Keratinocyte (primary cell): ENCODE measurements around the gene SCFD2. TPM values are rescaled to one million over a fixed set of nuclear protein-coding genes. Genes with fewer than 3 reads are reported as not detected.

Experiments
- DNase-seq: peaks from one replicate; pipeline ENCODE4 v3.0.0-alpha.2; 2011; ENCODE audit warnings: low read depth, missing footprints, low spot score
- FAIRE-seq: peaks from 2 replicates; lab custom pipeline; 2011; peaks lifted over from hg19 to GRCh38; lab: Jason Lieb, UNC
- H2AFZ ChIP-seq: 2 replicates; pipeline ENCODE4 v1.6.0; 2012; ENCODE audit warnings: low read length, control low read depth, inconsistent platforms; ENCODE audit not compliant: control insufficient read depth
- H3K27ac ChIP-seq: 2 replicates; pipeline ENCODE4 v1.5.1; 2011; ENCODE audit warnings: low read length; ENCODE audit not compliant: control insufficient read depth, insufficient read depth
- H3K27me3 ChIP-seq: 3 replicates; pipeline ENCODE4 v1.6.0; 2011; ENCODE audit warnings: low read length; ENCODE audit not compliant: control insufficient read depth, insufficient read depth; ENCODE audit errors: extremely low read depth
- H3K36me3 ChIP-seq, 2 experiments: 2 replicates in 1 of 2; 3 replicates in 1 of 2; pipeline ENCODE4 v1.5.1; 2011; ENCODE audit warnings: low read length in 2 of 2, mild to moderate bottlenecking in 1 of 2; ENCODE audit not compliant: control insufficient read depth in 2 of 2, insufficient read depth in 2 of 2; ENCODE audit errors: extremely low read depth in 1 of 2
- H3K4me1 ChIP-seq: 3 replicates; pipeline ENCODE4 v1.5.1; 2011; ENCODE audit warnings: low read length; ENCODE audit not compliant: control insufficient read depth, insufficient read depth; ENCODE audit errors: extremely low read depth
- H3K4me2 ChIP-seq: 3 replicates; pipeline ENCODE4 v1.6.0; 2011; ENCODE audit warnings: low read depth, low read length; ENCODE audit not compliant: control insufficient read depth, insufficient read depth; ENCODE audit errors: extremely low read depth
- H3K4me3 ChIP-seq, 3 experiments: fragments of 200-600 bp in 1 of 3; sonication (generic) in 1 of 3; 2 replicates in 2 of 3; 3 replicates in 1 of 3; pipeline ENCODE4 v1.5.1; 2011 to 2016; ENCODE audit warnings: low read length in 3 of 3, mild to moderate bottlenecking in 3 of 3, control low read depth in 2 of 3, inconsistent platforms in 1 of 3, low read depth in 1 of 3, mixed read lengths in 1 of 3, mixed run types in 1 of 3, moderate library complexity in 1 of 3; ENCODE audit not compliant: control insufficient read depth in 2 of 3, insufficient read depth in 2 of 3; ENCODE audit errors: extremely low read depth in 1 of 3
- H3K79me2 ChIP-seq: 2 replicates; pipeline ENCODE4 v1.6.0; 2012; ENCODE audit warnings: low read length; ENCODE audit not compliant: control insufficient read depth, insufficient read depth
- H3K9ac ChIP-seq: 3 replicates; pipeline ENCODE4 v1.6.0; 2011; ENCODE audit warnings: low read length; ENCODE audit not compliant: control insufficient read depth, insufficient read depth; ENCODE audit errors: extremely low read depth
- H3K9me1 ChIP-seq: 3 replicates; pipeline ENCODE4 v1.6.0; 2011; ENCODE audit warnings: low read length; ENCODE audit not compliant: control insufficient read depth, insufficient read depth; ENCODE audit errors: extremely low read depth
- H3K9me3 ChIP-seq: 2 replicates; pipeline ENCODE4 v1.5.1; 2012; ENCODE audit warnings: low read depth, low read length; ENCODE audit not compliant: control insufficient read depth
- H4K20me1 ChIP-seq: 3 replicates; pipeline ENCODE4 v1.6.0; 2011; ENCODE audit warnings: low read length; ENCODE audit not compliant: control insufficient read depth, insufficient read depth; ENCODE audit errors: extremely low read depth
- CTCF ChIP-seq, 3 experiments: IDR thresholded peaks in 1 of 3; conservative IDR thresholded peaks in 1 of 3; optimal IDR thresholded peaks in 1 of 3; 2 replicates in 2 of 3; 3 replicates in 1 of 3; pipeline versions ENCODE3 to v1.5.1; 2011; ENCODE audit warnings: low read length in 3 of 3, mild to moderate bottlenecking in 3 of 3, moderate library complexity in 2 of 3, control low read depth in 1 of 3, inconsistent platforms in 1 of 3; ENCODE audit not compliant: insufficient read depth in 2 of 3; ENCODE audit errors: extremely low read depth in 1 of 3
- EZH2 ChIP-seq: IDR thresholded peaks from one replicate; pipeline ENCODE4 v1.6.1; 2012; ENCODE audit warnings: inconsistent platforms, mild to moderate bottlenecking, low read length, moderate library complexity
- dilution Hi-C: fragments of 300-500 bp; cut with MboI; formaldehyde crosslinking; loops from one replicate; pipeline ENCODE4 v1.7.0; 2020; ENCODE audit warnings: low sequenced_read_pairs; ENCODE audit not compliant: extremely low pct_ligation_motif_present
- polyA plus RNA-seq, 5 experiments: library from polyadenylated mRNA; depleted of rRNA in 3 of 5; stranded (reverse) in 3 of 5; stranded (forward) in 1 of 5; unstranded in 1 of 5; fragments of >200 nt; gene quantifications; 1 replicate in 1 of 5; 2 replicates in 3 of 5; 3 replicates in 1 of 5; pipeline versions ENCODE4 v1.2.1 to v1.2.3, GENCODE V29; 2011 to 2012; ENCODE audit warnings: missing spikeins in 2 of 5, low read depth in 1 of 5, low replicate concordance in 1 of 5

Gene SCFD2
- polyA plus RNA-seq, 1 donor (not counting 4 experiments of a cell fraction or from before 2014, with no cell fraction given), result 13.9 TPM

DNA sequence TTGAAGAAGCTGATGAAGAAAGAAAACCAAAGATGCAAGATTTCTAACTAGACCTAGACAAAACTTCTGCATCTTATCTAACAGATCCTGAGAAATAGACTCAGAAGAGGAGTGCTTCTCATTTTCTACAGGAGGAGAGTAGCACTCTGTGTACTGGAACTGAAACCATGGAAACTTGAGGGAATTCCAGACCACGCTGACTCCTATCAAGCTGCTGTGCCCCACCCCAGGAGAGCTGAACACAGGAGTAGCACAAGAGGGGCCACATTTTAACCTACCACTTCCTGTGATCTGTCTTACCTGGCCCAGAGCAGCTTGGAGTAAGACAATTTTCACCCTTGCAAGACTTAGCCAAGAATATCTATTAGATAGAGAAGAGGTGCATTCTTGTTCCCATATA lies 248.9 kb downstream of the SCFD2 start:
- DNase-seq (no peak), FAIRE-seq (no peak)
- Histone ChIP-seq H3K27me3 (no peaks in the 10 kb centered on the region), H3K9me1 (no peaks in the 10 kb centered on the region), H4K20me1 (no peaks in the 10 kb centered on the region), H3K79me2 (no peaks in the 10 kb centered on the region), H2AFZ (no peak overlapping the region), H3K9ac (no peak overlapping the region), H3K4me1 (peaks cover 12% of the 10 kb centered on the region), H3K4me2 (no peak overlapping the region), H3K4me3 (no peak overlapping the region), H3K36me3 (no peaks in the 10 kb centered on the region), H3K27ac (no peak overlapping the region), H3K9me3 (no peaks in the 10 kb centered on the region)
- TF ChIP-seq EZH2 (no peak), CTCF (optimal IDR thresholded peaks at IDR 0.05 in 1 of 3, IDR thresholded peaks at IDR 0.05 in 1 of 3, conservative IDR thresholded peaks at IDR 0.05 in 1 of 3; ENCODE audit: extremely low read depth in 1 of 3, insufficient read depth in 2 of 3, low read length in 3 of 3) (no peak)
- dilution Hi-C loops, result no loop called here

GRCh38 chr4:53113431-53114225 lies 252.2 kb downstream of the SCFD2 start:
- H3K9me3 ChIP-seq, result no peaks in the 10 kb centered on the region
- no peaks in the 10 kb centered on the region for H3K36me3 ChIP-seq
- H3K4me2 ChIP-seq, result no peak overlapping the region
- H3K27me3 ChIP-seq, result no peaks in the 10 kb centered on the region
- TF ChIP-seq CTCF (optimal IDR thresholded peaks at IDR 0.05 in 1 of 3, IDR thresholded peaks at IDR 0.05 in 1 of 3, conservative IDR thresholded peaks at IDR 0.05 in 1 of 3; ENCODE audit: extremely low read depth in 1 of 3, insufficient read depth in 2 of 3, low read length in 3 of 3) (no peak), EZH2 (no peak)
- H3K79me2 ChIP-seq, result no peaks in the 10 kb centered on the region
- DNase-seq (no peak), FAIRE-seq (peak; percentile 32)
- peaks cover 4% of the 10 kb centered on the region for H3K4me1 ChIP-seq
- H3K9me1 ChIP-seq, result no peaks in the 10 kb centered on the region
- no peak overlapping the region for H3K9ac ChIP-seq
- H2AFZ ChIP-seq, result no peak overlapping the region
- H3K4me3 ChIP-seq, result no peak overlapping the region
- no peak overlapping the region for H3K27ac ChIP-seq
- dilution Hi-C loops, result no loop called here
- no peaks in the 10 kb centered on the region for H4K20me1 ChIP-seq
